ENCODE data around the gene PDP2.
"Not testable (repeated sequence)": the region's sequence is repeated elsewhere in the genome, so short reads cannot be mapped to it uniquely, and the experiment has no call there.

Gene PDP2

DNA sequence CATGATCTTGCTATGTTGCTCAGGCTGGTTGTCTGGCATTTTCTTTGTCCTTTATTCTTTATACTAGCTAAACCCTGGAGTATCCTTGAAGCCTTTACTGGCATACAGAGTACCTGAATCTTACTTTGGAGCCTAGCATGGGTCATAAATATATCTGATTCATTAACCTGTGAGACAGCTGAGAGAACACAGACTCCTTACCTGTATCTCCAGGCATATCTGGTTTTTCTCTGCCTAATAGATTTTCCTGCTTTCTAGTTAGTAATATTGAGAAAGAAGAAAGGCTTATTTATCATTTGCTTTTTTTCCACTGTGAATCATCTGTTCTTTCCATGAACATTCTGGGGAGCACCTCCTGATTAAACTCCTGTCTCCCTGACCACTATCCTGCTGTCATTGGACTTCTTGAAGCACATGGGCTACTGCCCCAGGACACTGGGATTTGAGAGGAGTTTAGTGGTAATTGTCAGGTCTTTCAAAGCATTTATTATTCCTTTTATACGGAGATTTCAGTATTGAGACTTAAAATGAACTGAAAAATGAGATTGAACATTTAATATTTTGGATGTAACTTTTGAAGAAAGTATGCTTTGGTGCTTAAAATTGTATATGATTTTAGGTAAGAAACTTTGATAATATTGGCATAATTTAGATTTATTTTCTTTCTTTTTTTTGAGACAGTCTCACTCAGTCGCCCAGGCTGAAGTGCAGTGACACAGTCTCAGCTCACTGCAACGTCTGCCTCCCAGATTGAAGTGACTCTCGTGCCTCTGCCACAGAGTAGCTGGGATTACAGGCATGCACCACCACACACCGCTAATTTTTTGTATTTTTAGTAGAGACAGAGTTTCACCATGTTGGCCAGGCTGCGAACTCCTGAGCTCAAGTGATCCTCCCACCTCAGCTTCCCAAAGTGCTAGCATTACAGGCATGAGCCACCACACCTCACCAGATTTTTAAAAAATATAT, 8.6 kb downstream of the PDP2 start:
- no peak for FAIRE-seq

DNA sequence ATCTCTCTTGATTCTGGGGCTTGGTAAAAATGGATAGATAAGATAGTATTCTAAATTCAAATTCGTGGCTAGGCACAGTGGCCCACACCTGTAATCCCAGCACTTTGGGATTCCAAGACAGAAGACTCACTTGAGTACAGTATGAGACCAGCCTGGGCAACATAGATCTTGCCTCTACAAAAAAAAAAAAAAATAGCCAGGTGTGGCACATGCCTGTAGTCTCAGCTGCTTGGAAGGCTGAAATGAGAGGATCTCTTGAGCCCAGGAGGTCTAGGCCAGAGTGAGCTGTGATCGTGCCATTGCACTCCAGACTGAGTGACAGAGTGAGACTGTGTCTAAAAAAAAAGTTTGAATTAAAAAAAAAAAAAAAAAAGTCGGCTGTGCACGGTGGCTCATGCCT, 9.3 kb downstream of the PDP2 start:
- no peak for FAIRE-seq

DNA sequence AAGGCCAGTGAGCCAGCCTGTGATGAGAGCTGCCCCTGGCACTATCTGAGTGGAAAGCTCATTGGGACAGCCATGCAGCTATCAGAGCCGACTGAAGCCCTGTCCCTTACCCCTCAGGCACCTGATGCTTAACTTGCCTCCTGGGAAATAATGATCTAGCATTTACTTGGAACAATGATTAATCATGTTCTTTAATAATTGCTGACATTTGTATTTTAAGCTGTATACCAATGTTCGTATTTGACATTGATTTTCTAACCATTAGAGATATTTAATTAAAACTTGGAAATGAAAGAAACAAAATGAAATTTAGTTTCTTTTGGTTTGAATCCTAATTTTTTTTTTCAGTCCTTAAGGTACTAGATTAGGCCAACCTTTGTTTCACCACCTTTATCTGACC, 10.5 kb downstream of the PDP2 start:
- no peak for FAIRE-seq

DNA sequence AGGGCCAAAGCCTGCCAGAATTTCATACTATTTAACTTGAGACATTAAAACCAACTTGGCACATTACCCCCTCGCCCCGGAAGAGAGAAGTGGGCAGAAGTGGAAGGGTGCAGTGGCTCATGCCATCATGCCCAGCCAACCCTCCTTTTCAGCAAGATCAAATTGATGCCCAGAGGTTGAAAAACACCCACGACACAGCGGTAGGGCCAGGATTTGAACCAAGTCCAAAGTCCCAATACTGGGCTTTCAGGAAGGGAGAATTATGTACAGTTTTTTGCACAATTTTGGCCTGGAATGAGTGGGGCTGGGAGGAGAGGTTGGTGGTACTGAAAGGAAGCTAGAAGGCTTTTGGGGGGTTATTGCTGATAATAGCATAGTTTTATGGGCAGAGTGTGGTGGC, 11.0 kb downstream of the PDP2 start:
- FAIRE-seq = no peak

DNA sequence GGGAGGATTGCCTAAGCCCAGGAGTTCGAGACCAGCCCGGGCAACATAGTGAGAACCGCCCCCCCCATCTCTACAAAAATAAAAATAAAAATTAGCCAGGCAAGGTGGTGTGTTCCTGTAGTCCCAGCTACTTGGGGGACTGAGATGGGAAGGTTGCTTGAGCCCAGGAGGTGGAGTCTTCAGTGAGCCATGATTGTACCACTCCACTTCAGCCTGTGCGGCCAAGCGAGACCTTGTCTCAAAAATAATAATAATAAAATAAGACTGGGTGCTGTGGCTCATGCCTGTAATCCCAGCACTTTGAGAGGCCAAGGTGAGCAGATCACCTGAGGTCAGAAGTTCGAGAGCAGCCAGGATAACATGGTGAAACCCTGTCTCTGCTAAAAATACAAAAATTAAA, 11.5 kb downstream of the PDP2 start:
- FAIRE-seq = no peak

DNA sequence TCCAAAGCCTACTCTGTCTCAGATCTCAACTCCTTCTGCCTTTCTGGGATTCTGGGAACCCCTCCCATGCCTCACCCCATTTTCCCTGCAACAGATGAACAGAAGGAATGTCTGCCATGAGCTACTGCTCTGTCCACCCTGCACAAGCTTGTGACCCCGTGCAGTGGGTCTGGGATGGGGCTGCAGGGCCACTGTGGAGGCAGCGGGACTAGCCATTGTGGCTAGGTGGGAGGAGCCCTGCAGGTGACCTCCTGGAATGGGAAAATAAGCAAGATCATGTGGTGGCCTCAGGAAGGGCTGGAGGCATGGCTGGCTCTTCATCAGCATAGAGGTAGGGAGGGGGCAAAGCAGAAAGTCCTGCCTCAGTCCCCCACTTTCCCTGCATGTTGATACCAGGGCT, 13.7 kb downstream of the PDP2 start:
- FAIRE-seq = no peak

DNA sequence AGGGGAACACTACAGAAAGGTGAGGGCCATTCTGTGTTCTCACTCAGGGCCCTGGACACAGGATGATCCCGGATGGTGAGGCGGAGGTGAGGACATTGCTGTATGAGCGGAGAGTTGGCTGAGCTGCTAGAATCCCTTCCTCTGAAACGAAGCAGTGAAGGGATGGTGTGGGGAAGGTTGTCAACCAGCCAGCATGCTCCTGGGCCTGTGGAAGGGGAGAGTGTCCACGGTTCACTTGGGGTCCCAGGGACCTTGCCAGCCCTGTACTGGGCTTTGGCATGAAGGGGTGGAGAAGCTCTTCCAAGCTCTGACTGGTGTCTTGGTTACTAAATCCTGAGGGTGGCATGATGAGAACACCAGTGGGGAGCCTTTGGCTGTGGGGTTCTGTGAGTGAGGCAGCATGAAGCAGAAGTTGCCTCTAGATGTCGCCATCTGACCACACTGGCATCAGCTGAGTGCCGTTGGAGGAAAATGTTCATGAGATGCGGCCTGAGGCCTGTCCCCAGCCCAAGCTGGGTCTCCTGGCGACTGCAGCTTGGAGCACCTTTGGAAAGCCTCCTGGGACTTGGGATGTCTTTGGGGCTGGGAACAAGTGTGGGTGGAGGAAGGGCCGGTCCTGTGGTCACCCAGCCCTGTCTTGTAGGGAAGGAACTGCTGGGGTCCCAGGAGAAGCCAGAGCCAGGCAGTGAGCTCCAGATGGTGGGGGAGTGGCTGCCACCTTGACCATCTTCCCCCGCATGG, 14.8 kb downstream of the PDP2 start:
- FAIRE-seq = no peak

DNA sequence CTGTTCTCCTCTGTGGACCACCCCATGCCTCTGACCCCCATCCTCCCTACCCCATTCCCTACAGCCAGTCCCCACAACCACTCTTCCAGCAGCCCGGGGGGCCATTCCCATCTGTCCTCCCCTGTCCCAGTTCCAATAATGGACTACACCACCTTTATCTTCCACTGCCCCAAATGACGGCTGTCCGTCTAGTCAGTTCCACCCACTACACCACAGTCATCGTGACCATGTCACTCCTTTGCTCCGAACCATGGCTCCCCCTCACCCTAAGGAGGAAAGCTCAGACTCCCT, 15.3 kb downstream of the PDP2 start:
- no peak for FAIRE-seq

DNA sequence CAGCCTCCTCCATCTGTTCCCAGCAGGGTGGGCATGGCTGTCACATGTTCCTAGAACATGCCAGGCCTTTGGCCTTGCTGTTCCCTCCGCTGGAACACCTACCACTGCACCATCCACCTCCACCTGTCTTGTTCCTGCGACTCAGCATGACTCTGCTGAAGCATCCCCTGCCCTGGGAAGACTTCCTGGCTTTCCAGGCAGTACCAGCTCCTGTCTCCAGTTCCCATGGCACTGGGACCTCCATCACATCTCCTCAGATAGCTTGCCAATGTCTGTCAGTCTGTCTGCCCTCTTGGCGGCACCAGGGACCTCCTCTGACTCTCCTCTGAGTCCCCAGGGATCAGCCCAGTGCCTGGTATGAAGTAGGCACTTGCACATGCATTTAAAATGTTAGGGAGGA, 15.7 kb downstream of the PDP2 start:
- FAIRE-seq = no peak

DNA sequence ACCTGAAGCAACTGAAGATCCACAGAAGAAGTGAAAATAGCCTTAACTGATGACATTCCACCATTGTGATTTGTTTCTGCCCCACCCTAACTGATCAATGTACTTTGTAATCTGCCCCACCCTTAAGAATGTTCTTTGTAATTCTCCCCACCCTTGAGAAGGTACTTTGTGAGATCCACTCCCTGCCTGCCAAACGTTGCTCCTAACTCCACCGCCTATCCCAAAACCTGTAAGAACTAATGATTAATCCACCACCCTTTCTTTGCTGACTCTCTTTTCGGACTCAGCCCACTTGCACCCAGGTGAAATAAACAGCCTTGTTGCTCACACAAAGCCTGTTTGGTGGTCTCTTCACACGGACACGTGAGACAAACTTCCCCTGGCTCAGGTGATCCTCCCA, 16.4 kb downstream of the PDP2 start:
- FAIRE-seq = not testable (repeated sequence)

DNA sequence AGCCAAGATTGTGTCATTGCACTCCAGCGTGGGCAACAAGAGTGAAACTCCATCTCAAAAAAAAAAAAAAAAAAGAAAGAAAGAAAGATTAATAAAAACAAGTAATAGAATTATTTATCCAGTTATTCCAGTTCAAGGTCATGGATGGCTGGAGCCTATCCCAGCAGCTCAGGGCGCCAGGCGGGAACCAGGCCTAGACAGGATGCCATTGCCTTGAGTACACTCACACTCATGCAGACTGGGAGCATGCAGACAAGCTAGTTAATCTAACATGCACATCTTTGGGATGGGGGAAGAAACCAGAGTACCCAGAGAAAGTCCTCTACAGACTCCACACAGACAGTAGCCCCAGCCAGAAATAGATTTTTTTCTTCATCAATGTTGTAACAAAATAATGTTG, 17.9 kb downstream of the PDP2 start:
- FAIRE-seq = no peak

DNA sequence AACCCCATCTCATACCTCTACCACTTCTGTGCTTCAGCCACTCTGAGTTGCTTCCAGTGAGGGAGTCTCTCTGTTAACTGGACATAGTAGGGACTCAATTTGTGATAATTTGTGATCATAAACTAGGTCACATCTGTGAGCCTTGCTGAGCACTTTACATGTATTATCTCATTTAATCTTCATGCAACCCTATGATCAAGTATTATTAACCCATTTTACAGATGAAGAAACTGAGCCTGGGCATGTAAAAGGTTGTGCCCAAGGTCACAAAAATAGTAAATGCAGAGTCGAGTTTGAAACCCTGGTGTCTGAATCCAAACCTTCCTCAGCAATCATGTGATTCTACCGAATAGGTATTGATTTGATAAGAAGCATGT, 18.6 kb downstream of the PDP2 start:
- no peak for FAIRE-seq

DNA sequence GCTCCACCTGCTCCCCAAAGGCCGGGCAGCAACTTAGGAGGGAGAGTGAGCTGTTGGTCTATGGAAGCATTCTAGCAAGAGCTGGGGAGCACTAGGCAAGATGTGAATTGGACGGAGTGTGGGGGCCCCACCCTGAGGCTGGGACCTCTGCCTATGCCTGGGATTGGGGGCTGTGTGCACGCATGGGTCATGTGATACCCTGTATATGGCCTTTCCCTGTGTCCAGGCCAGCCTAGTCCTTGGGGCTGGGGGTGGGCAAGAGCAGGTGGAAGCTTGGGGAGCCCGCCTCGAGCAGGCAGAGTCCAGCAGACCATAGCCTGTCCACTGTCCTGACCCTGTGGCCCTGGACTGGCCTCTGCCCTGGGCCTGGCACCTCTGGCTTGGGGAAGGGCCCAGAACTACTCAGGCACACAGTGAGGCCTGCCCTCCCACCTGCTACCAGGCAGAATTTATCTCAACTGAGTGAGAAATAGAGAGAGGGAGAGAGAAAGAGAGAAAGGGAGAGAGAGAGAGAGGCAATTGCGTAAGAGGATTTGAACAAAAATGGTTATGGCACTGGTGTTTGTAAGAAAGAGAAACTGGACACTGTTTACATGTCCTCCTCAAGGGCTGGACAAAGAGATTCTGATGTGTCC, 19.1 kb downstream of the PDP2 start:
- no peak for FAIRE-seq

DNA sequence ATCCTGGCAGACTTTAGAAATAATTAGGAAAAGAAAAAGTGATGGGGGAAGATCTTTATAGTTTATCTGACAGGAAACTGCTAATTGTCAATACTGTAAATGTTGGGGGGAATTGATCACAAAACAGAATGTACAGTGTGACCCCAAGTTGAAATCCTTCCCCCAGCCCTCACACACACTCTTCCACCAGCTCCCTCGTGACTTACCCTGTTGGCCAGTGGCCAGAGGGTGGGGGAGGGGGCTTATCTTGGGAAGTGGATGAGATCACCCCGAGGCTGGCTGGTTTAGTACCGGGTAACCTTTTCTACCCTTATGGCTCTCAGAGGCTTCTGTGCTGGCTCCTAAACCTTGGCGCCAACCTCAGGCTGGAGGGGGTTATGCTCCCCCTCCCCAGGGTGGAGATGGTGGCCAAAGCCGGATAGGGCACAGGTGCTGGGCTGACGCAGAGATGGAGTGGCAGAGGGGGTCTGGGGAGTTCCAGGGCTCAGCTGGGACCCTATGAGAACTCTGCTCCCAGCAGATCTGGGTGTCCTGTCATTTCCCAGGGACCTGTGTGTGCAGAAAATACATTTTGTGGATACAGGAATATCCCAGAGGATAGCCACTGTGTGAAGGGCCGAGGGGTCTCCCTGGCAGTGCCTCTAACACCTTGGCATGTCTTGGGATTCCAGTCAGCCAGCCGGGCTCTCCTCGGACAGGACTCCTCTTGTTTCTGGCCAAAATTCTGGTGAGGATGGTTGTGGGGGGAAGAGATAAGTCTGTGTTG, 19.8 kb downstream of the PDP2 start:
- no peak for FAIRE-seq

DNA sequence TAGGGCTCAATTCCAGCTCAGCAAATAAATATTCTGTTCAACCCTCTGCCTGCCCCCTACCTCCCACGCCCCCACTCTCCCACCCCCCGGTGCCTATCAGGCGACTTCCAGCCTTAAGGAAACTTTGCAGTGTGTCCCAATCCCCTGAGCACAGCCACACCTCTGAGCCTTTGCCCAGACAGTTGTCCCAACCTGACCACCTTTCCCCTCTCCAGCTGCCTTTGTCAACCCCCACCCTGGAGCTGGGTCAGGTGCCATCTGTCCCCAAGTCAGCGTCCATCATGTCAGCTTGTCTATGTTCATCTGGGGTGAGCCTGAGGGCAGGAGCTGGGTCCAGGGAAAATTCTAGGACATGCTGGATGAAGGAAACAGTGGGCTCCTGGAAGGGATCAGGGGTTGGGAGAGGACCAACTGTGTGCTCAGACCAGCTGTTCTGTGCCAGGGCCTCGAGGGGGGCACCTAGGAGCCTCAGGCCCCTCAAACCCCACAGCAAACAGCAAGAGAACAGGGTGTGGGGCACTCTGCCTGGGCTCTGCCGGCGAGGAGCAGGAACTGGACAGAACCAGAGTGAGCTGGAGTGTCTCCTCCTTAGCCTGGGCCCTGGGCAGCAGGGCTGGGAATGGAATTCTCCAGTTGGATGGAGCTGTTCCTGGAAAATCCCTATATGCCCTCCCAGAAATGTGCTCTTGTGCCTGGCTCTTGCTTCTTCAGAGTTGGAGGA, 20.6 kb downstream of the PDP2 start:
- FAIRE-seq = no peak

DNA sequence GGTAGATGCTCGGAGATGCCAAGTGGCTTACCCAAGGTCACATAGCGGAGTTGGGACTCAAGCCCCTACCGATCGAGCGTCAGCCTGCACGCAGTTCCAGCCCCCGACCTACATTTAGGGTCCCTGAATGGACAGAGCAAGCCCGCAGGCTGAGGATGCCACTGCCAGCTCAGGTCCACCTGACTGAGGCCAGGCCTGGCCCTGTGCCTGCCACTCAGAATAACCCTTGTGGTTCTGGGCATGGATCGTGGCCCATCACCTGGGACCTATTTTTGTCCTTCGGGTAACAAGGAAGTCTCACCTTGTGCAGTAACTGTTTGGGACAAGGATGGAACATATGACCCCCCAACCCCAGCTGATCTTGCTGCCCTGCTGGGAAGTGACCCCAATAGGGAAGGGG, 21.3 kb downstream of the PDP2 start:
- no peak for FAIRE-seq

DNA sequence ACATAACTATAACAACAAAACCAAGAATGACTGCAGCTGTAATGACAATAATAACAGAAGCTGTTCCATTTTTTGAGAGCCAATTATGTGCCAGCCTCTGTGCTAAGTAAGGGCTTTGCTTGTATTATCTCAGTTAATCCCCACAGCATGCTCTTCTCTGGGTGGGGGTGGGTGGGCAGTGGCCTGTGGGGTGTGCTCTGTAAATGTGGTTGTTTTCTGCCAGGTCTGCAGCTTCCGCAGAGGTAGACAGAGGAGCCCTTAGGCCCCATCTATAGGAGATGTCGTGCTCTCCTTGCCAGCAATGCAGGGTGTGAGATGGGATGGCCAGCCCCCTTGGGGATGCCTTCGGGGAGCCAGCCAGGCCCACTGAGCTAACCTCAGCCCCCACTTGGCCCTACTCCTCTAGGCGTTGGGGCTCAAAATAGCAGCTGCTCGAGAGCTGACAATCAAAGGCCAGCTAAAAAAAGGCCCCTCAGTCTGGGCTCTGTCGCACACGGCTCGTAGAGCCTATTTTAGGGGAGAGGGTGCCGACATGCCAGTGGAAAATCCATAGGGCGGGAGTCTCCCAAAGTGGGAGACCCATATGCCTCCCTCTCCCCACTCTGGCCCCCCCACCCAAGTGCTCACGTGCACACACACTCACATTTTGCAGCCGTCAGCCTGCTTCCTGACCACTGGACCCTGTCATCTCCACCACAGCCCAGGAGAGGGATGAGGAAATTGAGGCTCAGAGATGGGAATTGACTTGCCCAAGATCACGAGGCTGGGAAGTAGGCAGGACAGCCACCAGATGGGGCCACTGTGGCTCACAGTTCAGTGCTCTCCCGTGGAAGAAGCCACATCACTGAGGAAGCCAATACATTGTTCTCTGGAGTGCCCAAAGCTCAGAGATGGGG, 22.6 kb downstream of the PDP2 start:
- FAIRE-seq = no peak

DNA sequence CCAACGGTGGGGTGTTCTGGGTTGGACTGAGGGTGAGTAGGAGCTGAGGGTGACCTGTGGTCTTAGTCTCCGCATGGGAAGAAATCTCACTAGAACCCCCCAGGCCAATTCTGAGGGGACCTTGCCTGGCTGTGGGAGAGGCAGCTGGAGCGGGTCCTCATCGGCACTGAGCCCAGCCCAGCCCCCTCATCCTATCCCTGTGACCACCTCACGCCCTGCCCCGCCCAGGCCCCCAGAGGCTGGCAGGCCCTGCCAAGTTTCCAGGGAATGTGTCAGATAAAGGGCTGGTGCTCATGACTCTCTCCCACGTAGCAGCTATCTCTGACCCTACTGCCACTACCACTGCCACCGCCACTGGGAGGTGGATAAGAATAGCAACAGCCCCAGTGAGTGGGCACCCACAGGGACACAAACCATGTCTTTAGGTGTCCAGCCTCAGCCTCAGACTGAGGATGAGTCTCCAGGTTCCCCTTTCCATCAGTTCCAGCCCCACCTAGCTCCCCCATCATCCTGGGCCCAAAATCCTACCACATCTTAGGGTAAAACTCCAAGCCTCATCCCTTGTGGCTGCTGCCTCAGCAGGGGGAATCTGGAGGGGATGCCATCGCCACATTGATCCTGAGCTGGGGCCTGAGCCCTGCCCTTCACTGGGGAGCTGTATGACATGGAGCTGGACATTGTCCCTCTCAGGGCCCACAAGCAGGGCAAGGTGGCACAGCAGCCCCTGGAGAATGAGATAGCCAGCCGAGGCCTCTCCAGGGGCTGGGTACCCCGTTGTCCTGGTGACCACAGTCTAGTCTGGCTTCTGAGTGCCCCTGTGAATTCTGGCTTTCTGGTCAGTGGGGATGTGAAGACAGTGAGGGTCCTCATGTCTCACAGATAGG, 23.5 kb downstream of the PDP2 start:
- FAIRE-seq = no peak

DNA sequence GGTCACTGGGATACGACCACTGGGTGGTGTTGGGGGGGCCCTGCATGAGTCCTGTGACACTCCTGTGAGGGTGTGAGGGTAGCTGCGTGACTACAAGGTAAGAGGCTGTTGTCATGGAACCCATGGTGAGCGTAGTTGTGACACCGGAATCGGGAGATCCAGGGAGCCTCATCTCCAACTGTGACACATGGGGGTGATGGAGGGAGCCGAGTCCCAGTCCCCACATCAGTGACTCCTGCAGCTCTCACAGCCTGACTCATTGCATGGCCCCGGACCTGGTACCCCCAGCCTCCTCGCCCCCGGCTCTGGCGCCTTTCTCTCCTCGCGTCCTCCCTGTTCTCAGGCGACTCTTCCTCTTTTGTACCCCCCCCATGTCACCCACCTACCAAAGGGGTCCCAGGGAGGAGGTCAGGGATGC, 24.1 kb downstream of the PDP2 start:
- no peak for FAIRE-seq

DNA sequence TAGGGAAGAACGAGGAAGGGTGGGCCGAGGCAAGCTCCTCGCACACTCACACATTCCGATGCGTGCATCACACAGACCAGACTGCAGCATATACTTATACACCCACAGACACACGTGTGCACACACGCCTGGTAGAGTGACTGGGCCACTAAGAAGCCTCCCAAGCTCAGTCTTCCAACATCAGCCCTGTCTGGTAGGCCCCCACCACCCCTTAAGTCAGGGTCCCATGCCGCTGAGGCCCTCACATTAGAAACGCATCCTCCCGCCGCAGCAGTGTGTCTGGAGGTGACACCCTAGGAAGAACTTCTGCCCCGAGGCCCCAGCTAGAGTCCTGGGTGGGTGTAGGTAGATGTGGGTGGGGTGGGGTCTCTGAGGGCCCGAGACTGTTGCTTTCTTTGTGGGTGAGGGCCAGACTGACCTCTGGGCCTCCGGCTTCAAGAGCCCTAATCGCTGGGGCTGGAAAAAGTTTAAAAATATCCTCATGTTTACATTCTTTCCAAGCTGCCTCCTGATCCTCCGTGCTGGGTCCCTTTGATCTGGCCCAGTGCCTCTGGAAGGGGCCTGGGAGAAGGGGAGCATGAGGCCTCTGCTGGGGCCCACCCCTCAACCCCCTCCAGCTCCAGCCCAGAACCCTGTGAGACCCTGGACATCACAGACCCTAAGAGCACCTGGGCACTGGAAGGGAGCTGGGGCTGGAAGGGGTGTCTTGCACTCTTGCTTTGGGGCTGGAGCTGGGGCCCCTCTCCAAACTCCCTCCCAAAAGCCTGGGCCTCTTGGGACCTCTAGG, 24.7 kb downstream of the PDP2 start:
- FAIRE-seq = no peak
